ENCODE data around the gene EMC10. TPM values are rescaled to one million over a fixed set of nuclear protein-coding genes. Genes with fewer than 3 reads are reported as not detected.

EMC10 gene
- total RNA-seq, 1 donor from 2014 or later: 97.7 TPM

GRCh38 chr19:50449236-50449899, 26.9 kb upstream of the EMC10 start:
- no peaks in the 10 kb centered on the region for H3K36me3 ChIP-seq
- TF ChIP-seq CTCF (IDR thresholded peaks at IDR 0.05; ENCODE audit: borderline replicate concordance): no peak

GRCh38 chr19:50450369-50451222, 25.7 kb upstream of the EMC10 start:
- TF ChIP-seq CTCF (IDR thresholded peaks at IDR 0.05; ENCODE audit: borderline replicate concordance): no peak
- H3K4me3 ChIP-seq: no peak overlapping the region
- no peak overlapping the region for H3K27ac ChIP-seq (replicated peaks)
- peaks cover 4% of the 10 kb centered on the region for H3K9me3 ChIP-seq (replicated peaks)
- no peaks in the 10 kb centered on the region for H3K36me3 ChIP-seq
- DNase-seq: no peak
- intact Hi-C loops (cut with micrococcal nuclease): no loop called here
- peaks cover 27% of the 10 kb centered on the region for H3K27me3 ChIP-seq (ENCODE audit: low read depth)
- no peaks in the 10 kb centered on the region for H3K4me1 ChIP-seq

More at GRCh38 chr19:50449236-50449899, 26.9 kb upstream of the EMC10 start:
- H3K27ac ChIP-seq (replicated peaks): no peak overlapping the region
- peaks cover 4% of the 10 kb centered on the region for H3K9me3 ChIP-seq (replicated peaks)
- no peak overlapping the region for H3K4me3 ChIP-seq
- intact Hi-C loops (cut with micrococcal nuclease): no loop called here
- no peak for DNase-seq
- H3K4me1 ChIP-seq: no peaks in the 10 kb centered on the region
- peaks cover 24% of the 10 kb centered on the region for H3K27me3 ChIP-seq (ENCODE audit: low read depth)

GRCh38 chr19:50451223-50451534, 25.1 kb upstream of the EMC10 start:
- Histone ChIP-seq H3K9me3 (replicated peaks) (peaks cover 4% of the 10 kb centered on the region), H3K4me3 (no peak overlapping the region), H3K27ac (replicated peaks) (no peak overlapping the region), H3K4me1 (no peaks in the 10 kb centered on the region), H3K36me3 (no peaks in the 10 kb centered on the region), H3K27me3 (ENCODE audit: low read depth) (peaks cover 28% of the 10 kb centered on the region)
- intact Hi-C loops (cut with micrococcal nuclease): no loop called here
- DNase-seq: no peak
- TF ChIP-seq CTCF (IDR thresholded peaks at IDR 0.05; ENCODE audit: borderline replicate concordance): no peak

GRCh38 chr19:50453243-50453642, 23.1 kb upstream of the EMC10 start:
- no peak for DNase-seq
- TF ChIP-seq CTCF (IDR thresholded peaks at IDR 0.05; ENCODE audit: borderline replicate concordance): no peak
- no peak overlapping the region for H3K27ac ChIP-seq (replicated peaks)
- H3K27me3 ChIP-seq (ENCODE audit: low read depth): peaks cover 48% of the 10 kb centered on the region
- H3K4me3 ChIP-seq: no peak overlapping the region
- intact Hi-C loops (cut with micrococcal nuclease): no loop called here
- H3K4me1 ChIP-seq: no peaks in the 10 kb centered on the region
- H3K9me3 ChIP-seq (replicated peaks): no peaks in the 10 kb centered on the region
- no peaks in the 10 kb centered on the region for H3K36me3 ChIP-seq

GRCh38 chr19:50455992-50456391, 20.3 kb upstream of the EMC10 start:
- no peak overlapping the region for H3K27ac ChIP-seq (replicated peaks)
- intact Hi-C loops (cut with micrococcal nuclease): no loop called here
- no peak overlapping the region for H3K4me3 ChIP-seq
- no peaks in the 10 kb centered on the region for H3K36me3 ChIP-seq
- peaks cover 57% of the 10 kb centered on the region for H3K27me3 ChIP-seq (ENCODE audit: low read depth)
- H3K9me3 ChIP-seq (replicated peaks): no peaks in the 10 kb centered on the region
- TF ChIP-seq CTCF (IDR thresholded peaks at IDR 0.05; ENCODE audit: borderline replicate concordance): no peak
- H3K4me1 ChIP-seq: no peaks in the 10 kb centered on the region
- no peak for DNase-seq
